ENCODE data around the gene DCAF12. TPM values are rescaled to one million over a fixed set of nuclear protein-coding genes. Genes with fewer than 3 reads are reported as not detected.

Gene DCAF12
- total and polyA plus RNA-seq, 2 of the 8 experiments (the other 6 are each of a cell fraction or from before 2014, with no cell fraction given), result 22.7 to 29.2 TPM

- TF ChIP-seq HDAC6 (IDR thresholded peaks at IDR 0.05; ENCODE audit: low read depth, low read length), result no peak
- TF ChIP-seq SP2 (IDR thresholded peaks at IDR 0.05; ENCODE audit: low read length), result no peak
- no peak for TF ChIP-seq SUZ12 (IDR thresholded peaks at IDR 0.05; ENCODE audit: low read length)
- TF ChIP-seq ZNF274 (IDR thresholded peaks at IDR 0.05; ENCODE audit: borderline replicate concordance, extremely low read depth, low read length), result no peak
Measured at GRCh38 chr9:34145165-34145564, 18.7 kb upstream of the DCAF12 start (continued).
